Pancreas (tissue), 10 donors: ENCODE measurements around the gene ARID3B. TPM values are rescaled to one million over a fixed set of nuclear protein-coding genes. Genes with fewer than 3 reads are reported as not detected.

Experiments used
- ATAC-seq, 4 donors: fragments of 200-7000 bp; cut with Tn5 transposase; one replicate each; pipeline versions ENCODE4 v1.8.0 to v1.9.1; 2020; ENCODE audit warnings: mild to moderate bottlenecking in 4 of 4, moderate library complexity in 4 of 4
- DNase-seq, 6 donors: peaks; one replicate each; pipeline ENCODE4 v3.0.0-alpha.2; 2020
- FAIRE-seq: peaks from 2 replicates; lab custom pipeline; 2012; peaks lifted over from hg19 to GRCh38; lab: Jason Lieb, UNC
- H3K27ac ChIP-seq, 4 donors: fragments of 200-600 bp; sonication (generic); 1 replicate in 3 of 4; 2 replicates in 1 of 4; pipeline versions ENCODE4 v1.5.0 to v1.8.0; 2020
- H3K27me3 ChIP-seq, 4 donors: fragments of 200-600 bp; one replicate each; pipeline ENCODE4 v1.8.0; 2021
- H3K36me3 ChIP-seq, 3 donors: fragments of 200-600 bp; sonication (generic) in 1 of 3; one replicate each; pipeline versions ENCODE4 v1.5.0 to v1.8.0; 2020 to 2021
- H3K4me1 ChIP-seq, 3 donors: fragments of 200-600 bp; one replicate each; pipeline ENCODE4 v1.8.0; 2021
- H3K4me3 ChIP-seq, 4 donors: fragments of 200-600 bp; sonication (generic) in 2 of 4; one replicate each; pipeline versions ENCODE4 v1.5.0 to v1.8.0; 2020 to 2021
- H3K9me3 ChIP-seq, 4 donors: fragments of 200-600 bp; one replicate each; pipeline ENCODE4 v1.8.0; 2021
- CTCF ChIP-seq, 4 donors: fragments of 200-600 bp; sonication (generic) in 3 of 4; IDR thresholded peaks; one replicate each; pipeline versions ENCODE4 v1.5.0 to v1.8.0; 2021; ENCODE audit warnings: antibody characterized with exemption in 4 of 4
- WGBS, 2 donors: extraction: QIAGEN DNeasy Blood & Tissue Kit; methylation state at CpG; one replicate each; pipeline ENCODE4 v1.1.7; 2013; 5-methylcytosine and 5-hydroxymethylcytosine counted together
- intact Hi-C, 3 donors: fragments of 100-400 bp; cut with DNase I; formaldehyde crosslinking; loops; one replicate each; pipeline versions ENCODE4 v1.11.1 to v1.14.2; 2022
- polyA plus RNA-seq, 2 donors: library from polyadenylated mRNA; stranded (reverse); fragments of 200-250 nt; gene quantifications; one replicate each; pipeline ENCODE4 v1.2.3, GENCODE V29; 2013
- total RNA-seq, 6 donors: library from RNA; stranded (reverse); fragmentation: NEBNext Ultra II Directional in 4 of 6; extraction: Animal tissue kit (Norgen Biotek cat#: 25700) in 4 of 6; gene quantifications; one replicate each; pipeline versions ENCODE4 v1.2.1 to v1.2.4, GENCODE V29; 2021 to 2023
- donor health status: healthy with polysubstance abuse.
- donor health status: DM: no; HTN: no; CAD: no; lungs with moderate emphysema.
- donor health status: DM: no; HTN: no; CAD: no.
- donor health status: control.
- donor health status: control.
- donor health status: Bipolar disorder and iron deficiency.
- donor health status: DM: yes; HTN: yes; CAD: no.
- donor health status: DM: no; HTN: no; CAD: no.
- donor health status: DM: no; HTN: no; CAD: no.
- donor health status: DM: yes; HTN: yes; CAD: no.

The ARID3B gene
- total and polyA plus RNA-seq, 8 donors, result 2.9 to 4.8 (median 3.8) TPM

DNA sequence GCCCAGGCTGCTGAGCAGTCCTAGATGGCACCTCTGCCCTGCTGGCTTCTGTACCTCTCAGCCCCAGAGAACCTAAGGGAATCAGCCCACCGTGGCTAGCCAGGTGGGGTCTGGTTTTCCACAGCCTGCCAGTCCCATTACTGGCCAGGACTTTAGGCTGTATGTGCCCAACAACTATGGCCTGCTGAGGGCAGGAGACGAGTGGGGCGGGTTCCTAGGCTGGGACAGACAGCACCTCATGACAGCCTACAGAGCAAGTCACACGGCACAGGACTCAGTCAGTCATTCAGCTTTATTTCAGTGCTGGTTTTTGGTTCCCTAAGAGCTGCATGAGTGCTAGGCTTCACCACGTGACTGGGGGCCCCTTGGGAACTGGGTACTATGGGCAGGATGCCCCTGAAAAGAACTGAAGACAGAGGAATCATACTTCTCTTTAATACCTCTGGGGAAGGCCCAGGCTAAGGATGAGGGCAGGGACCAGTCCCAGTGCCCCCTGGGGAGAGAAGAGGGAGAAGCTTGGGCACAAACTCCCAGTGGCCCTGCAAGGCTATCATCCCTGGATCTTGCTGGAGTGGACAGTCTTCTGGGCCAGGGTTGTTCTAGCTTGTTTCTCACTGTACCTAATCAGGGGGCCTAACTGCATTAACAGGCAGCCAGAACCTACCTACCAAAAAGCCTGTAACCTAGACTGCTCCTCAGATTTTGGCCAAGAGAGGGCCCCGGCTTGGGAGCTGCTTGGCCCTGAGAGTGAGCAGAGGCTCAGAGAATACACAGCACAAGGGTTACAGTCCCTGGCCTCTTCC is 89.5 kb downstream of the ARID3B start:
- H3K4me3 ChIP-seq, result no peak overlapping the region
- no peaks in the 10 kb centered on the region for H3K27me3 ChIP-seq
- H3K4me1 ChIP-seq, result no peaks in the 10 kb centered on the region
- TF ChIP-seq CTCF (IDR thresholded peaks at IDR 0.05), result no peak
- DNase-seq (peak in 1 of 6 donors; percentile 20), FAIRE-seq (no peak), ATAC-seq (no peak)
- H3K27ac ChIP-seq, result no peak overlapping the region
- H3K9me3 ChIP-seq, result no peaks in the 10 kb centered on the region
- WGBS, 2 donors, result 79 to 93% methylated on average over 6 of the region's 6 CpGs
- H3K36me3 ChIP-seq, result peaks cover 10 to 58% (median 39%) of the 10 kb centered on the region in 3 donors
- intact Hi-C loops, result loop anchor here in 2 of 3 donors (5.0 to 10.0 kb wide), 2 partner anchors 137 to 324 kb away; partner anchors contain the start of gene RPP25 (in 1 of the 2)

GRCh38 chr15:74631087-74631385 is 90.0 kb downstream of the ARID3B start:
- Histone ChIP-seq H3K4me1 (no peaks in the 10 kb centered on the region), H3K9me3 (no peaks in the 10 kb centered on the region), H3K36me3 (peaks cover 9 to 57% (median 35%) of the 10 kb centered on the region in 3 donors), H3K4me3 (no peak overlapping the region), H3K27me3 (no peaks in the 10 kb centered on the region), H3K27ac (no peak overlapping the region)
- 73 to 82% methylated on average over 3 of the region's 3 CpGs for WGBS, 2 donors
- TF ChIP-seq CTCF (IDR thresholded peaks at IDR 0.05), result no peak
- intact Hi-C loops, result loop anchor here in 2 of 3 donors (5.0 to 10.0 kb wide), 2 partner anchors 136 to 324 kb away; partner anchors contain the start of gene RPP25 (in 1 of the 2)
- ATAC-seq (no peak), DNase-seq (peak in 1 of 6 donors; percentile 26), FAIRE-seq (no peak)

- Histone ChIP-seq H3K27ac (no peak overlapping the region), H3K36me3 (peaks cover 9 to 57% (median 34%) of the 10 kb centered on the region in 3 donors), H3K4me1 (no peaks in the 10 kb centered on the region), H3K4me3 (no peak overlapping the region), H3K9me3 (no peaks in the 10 kb centered on the region), H3K27me3 (no peaks in the 10 kb centered on the region)
- intact Hi-C loops, result loop anchor here in 2 of 3 donors (5.0 to 10.0 kb wide), 2 partner anchors 136 to 323 kb away; partner anchors contain the start of gene RPP25 (in 1 of the 2)
- FAIRE-seq (no peak), DNase-seq (peak in 1 of 6 donors; percentile 32), ATAC-seq (no peak)
- WGBS, 2 donors, result 60 to 61% methylated on average over 3 of the region's 3 CpGs
- no peak for TF ChIP-seq CTCF (IDR thresholded peaks at IDR 0.05)
Measured at GRCh38 chr15:74631408-74631807, 90.4 kb downstream of the ARID3B start.

GRCh38 chr15:74631935-74632560 is 91.0 kb downstream of the ARID3B start:
- WGBS, 2 donors, result 72 to 73% methylated on average over 8 of the region's 8 CpGs
- Histone ChIP-seq H3K4me3 (no peak overlapping the region), H3K4me1 (no peaks in the 10 kb centered on the region), H3K36me3 (peaks cover 9 to 57% (median 33%) of the 10 kb centered on the region in 3 donors), H3K27ac (no peak overlapping the region), H3K9me3 (no peaks in the 10 kb centered on the region), H3K27me3 (no peaks in the 10 kb centered on the region)
- ATAC-seq, result peak; percentile 44 to 77 (median 70)
- intact Hi-C loops, result loop anchor here in 2 of 3 donors (5.0 to 10.0 kb wide), 2 partner anchors 135 to 323 kb away; partner anchors contain the start of gene RPP25 (in 1 of the 2)
- peak in 3 of 6 donors; percentile 64 to 76 (median 72) for DNase-seq
- TF ChIP-seq CTCF (IDR thresholded peaks at IDR 0.05), result peak; percentile 32 to 79 (median 62)
- FAIRE-seq, result no peak
